Measurements from ENCODE around the gene DAB2.
"Not testable (repeated sequence)": the region's sequence is repeated elsewhere in the genome, so short reads cannot be mapped to it uniquely, and the experiment has no call there.

Gene DAB2

DNA sequence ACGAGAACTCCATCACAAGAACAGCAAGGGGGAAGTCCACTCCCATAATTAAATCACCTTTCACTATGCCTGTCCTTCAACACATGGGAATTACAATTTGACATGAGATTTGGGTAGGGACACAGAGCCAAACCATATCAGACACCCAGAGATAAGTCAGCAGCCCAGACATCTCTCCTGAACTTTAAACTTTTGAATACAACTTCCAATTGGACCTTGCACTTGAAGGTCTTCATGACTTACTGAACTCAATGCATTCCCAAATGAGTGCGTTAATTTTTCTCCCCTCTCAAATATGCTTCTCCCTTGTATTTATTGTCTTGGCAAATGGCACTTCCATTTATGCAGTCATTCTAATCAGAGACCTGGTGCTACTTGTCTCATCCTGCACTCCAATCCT, 72.6 kb downstream of the DAB2 start:
- no peak for FAIRE-seq
- DNase-seq (ENCODE audit: low spot score), result no peak

GRCh38 chr5:39349484-39349883, 75.3 kb downstream of the DAB2 start:
- FAIRE-seq, result no peak
- DNase-seq (ENCODE audit: low spot score), result no peak

GRCh38 chr5:39342460-39342859, 82.3 kb downstream of the DAB2 start:
- no peak for FAIRE-seq
- no peak for DNase-seq (ENCODE audit: low spot score)

GRCh38 chr5:39341896-39342295, 82.9 kb downstream of the DAB2 start:
- no peak for FAIRE-seq
- no peak for DNase-seq (ENCODE audit: low spot score)

GRCh38 chr5:39340506-39340905, 84.3 kb downstream of the DAB2 start:
- DNase-seq (ENCODE audit: low spot score) (no peak), FAIRE-seq (no peak)

GRCh38 chr5:39337252-39337915, 87.4 kb downstream of the DAB2 start:
- DNase-seq (ENCODE audit: low spot score) (no peak), FAIRE-seq (no peak)

GRCh38 chr5:39334296-39334695, 90.5 kb downstream of the DAB2 start:
- DNase-seq (ENCODE audit: low spot score); FAIRE-seq: not testable (repeated sequence)

GRCh38 chr5:39333104-39333503, 91.7 kb downstream of the DAB2 start:
- DNase-seq (ENCODE audit: low spot score), result no peak

GRCh38 chr5:39331861-39332381, 92.9 kb downstream of the DAB2 start:
- FAIRE-seq, result no peak

More at GRCh38 chr5:39333104-39333503, 91.7 kb downstream of the DAB2 start:
- FAIRE-seq, result no peak

GRCh38 chr5:39328731-39329130, 96.0 kb downstream of the DAB2 start:
- DNase-seq (ENCODE audit: low spot score) (no peak), FAIRE-seq (no peak)

More at GRCh38 chr5:39331861-39332381, 92.9 kb downstream of the DAB2 start:
- no peak for DNase-seq (ENCODE audit: low spot score)

- no peak for DNase-seq (ENCODE audit: low spot score)
- no peak for FAIRE-seq
Observed at GRCh38 chr5:39323542-39323941, 101.2 kb downstream of the DAB2 start.

Data from RCC 7860 (cell line).